Upper lobe of left lung (tissue), 4 donors: ENCODE measurements around the gene EIPR1.

ENCODE experiments used
- EP300 ChIP-seq, 4 donors: sonication (generic); formaldehyde crosslinking; IDR thresholded peaks; one replicate each; pipeline ENCODE4 v1.5.1; 2017; ENCODE audit warnings: antibody characterized with exemption in 4 of 4, control low read depth in 2 of 4
- POLR2A ChIP-seq, 4 donors: fragments of 450-650 bp; IDR thresholded peaks; one replicate each; pipeline ENCODE4 v1.5.1; 2016 to 2017; ENCODE audit warnings: antibody characterized with exemption in 4 of 4, mild to moderate bottlenecking in 2 of 4
- POLR2AphosphoS5 ChIP-seq, 2 donors: sonication (generic); formaldehyde crosslinking; IDR thresholded peaks; one replicate each; pipeline ENCODE4 v1.5.1; 2017; ENCODE audit warnings: antibody characterized with exemption in 2 of 2
- TF ChIP-seq, protein P1 (sequence below), 6 experiments: fragments of 450-650 bp in 4 of 6; fragments of 200-600 bp in 2 of 6; sonication (generic) in 2 of 6; IDR thresholded peaks; one replicate each; pipeline ENCODE4 v1.5.1; 2016 to 2019; ENCODE audit warnings: antibody characterized with exemption in 6 of 6

DNA sequence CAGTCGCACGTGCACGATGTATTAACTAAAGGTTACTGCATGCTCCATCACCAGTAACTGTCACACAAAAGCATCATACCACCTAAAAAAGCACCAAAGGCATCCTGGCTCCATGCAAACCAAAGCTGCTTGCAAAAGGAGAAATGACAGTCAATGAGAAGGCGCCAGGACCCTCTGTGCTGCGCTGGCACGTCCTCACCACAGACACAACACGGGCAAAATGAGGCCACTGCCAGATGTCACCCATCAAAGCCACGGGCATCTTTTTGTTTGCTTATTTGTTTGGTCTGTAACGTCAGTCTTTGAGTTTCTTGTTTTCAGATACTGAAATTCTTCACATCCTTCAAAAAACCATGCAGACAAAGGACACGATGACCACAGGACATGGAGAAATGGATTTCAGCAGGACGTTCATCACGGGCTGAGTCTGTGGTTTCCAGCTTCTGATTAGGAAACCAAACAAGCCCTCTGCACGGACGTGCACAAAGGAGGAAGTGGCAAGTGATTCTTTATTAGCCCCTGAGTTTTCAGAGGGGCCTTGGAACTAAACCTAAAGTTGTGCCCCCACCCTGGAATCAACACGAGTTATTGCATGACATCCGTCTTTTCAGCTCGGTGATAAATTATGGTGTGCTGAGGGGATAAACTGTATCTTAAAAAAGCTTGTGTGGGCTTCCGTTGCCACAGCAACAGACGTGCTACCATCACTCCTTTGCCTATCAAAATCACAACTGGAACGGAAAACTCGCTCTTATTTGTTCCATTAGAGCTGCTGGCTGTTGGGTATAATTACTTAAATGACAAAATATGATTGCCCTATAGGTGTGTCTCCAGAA lies 181.8 kb downstream of the EIPR1 start:
- TF ChIP-seq, protein P1, sequence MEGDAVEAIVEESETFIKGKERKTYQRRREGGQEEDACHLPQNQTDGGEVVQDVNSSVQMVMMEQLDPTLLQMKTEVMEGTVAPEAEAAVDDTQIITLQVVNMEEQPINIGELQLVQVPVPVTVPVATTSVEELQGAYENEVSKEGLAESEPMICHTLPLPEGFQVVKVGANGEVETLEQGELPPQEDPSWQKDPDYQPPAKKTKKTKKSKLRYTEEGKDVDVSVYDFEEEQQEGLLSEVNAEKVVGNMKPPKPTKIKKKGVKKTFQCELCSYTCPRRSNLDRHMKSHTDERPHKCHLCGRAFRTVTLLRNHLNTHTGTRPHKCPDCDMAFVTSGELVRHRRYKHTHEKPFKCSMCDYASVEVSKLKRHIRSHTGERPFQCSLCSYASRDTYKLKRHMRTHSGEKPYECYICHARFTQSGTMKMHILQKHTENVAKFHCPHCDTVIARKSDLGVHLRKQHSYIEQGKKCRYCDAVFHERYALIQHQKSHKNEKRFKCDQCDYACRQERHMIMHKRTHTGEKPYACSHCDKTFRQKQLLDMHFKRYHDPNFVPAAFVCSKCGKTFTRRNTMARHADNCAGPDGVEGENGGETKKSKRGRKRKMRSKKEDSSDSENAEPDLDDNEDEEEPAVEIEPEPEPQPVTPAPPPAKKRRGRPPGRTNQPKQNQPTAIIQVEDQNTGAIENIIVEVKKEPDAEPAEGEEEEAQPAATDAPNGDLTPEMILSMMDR (IDR thresholded peaks at IDR 0.05) = no peak
- TF ChIP-seq POLR2AphosphoS5 (IDR thresholded peaks at IDR 0.05) (no peak), EP300 (IDR thresholded peaks at IDR 0.05) (no peak), POLR2A (IDR thresholded peaks at IDR 0.05) (no peak)
